Chondrocyte (in vitro differentiated cells): Measurements from ENCODE around the gene PI4K2B. TPM values are rescaled to one million over a fixed set of nuclear protein-coding genes. Genes with fewer than 3 reads are reported as not detected.

Experiments
- DNase-seq: peaks from one replicate; pipeline ENCODE4 v3.0.0; 2021; ENCODE audit warnings: mixed read lengths, low spot score
- H3K27ac Mint-ChIP-seq: one replicate; pipeline ENCODE4 v1.8.0; 2021; ENCODE audit warnings: mild to moderate bottlenecking, moderate library complexity, mixed read lengths; ENCODE audit not compliant: unreplicated experiment
- H3K27me3 Mint-ChIP-seq: 2 replicates; pipeline ENCODE4 v1.8.0; 2021; ENCODE audit warnings: low read depth, mixed read lengths
- H3K36me3 Mint-ChIP-seq: 2 replicates; pipeline ENCODE4 v1.8.0; 2021; ENCODE audit warnings: low read depth, mixed read lengths
- H3K4me1 Mint-ChIP-seq: 2 replicates; pipeline ENCODE4 v1.8.0; 2021; ENCODE audit warnings: low read depth, mild to moderate bottlenecking, mixed read lengths
- H3K4me3 Mint-ChIP-seq: one replicate; pipeline ENCODE4 v1.8.0; 2021; ENCODE audit warnings: mild to moderate bottlenecking, moderate library complexity, mixed read lengths; ENCODE audit not compliant: unreplicated experiment
- H3K9me3 Mint-ChIP-seq: 2 replicates; pipeline ENCODE4 v1.8.0; 2021; ENCODE audit warnings: low read depth, mixed read lengths
- total RNA-seq: library from RNA; stranded (reverse); gene quantifications from 3 replicates; pipeline ENCODE4 v1.2.1, GENCODE V29; 2021
- TF ChIP-seq, protein P1 (sequence below): fragments of 200-600 bp; sonication (generic); IDR thresholded peaks from 2 replicates; pipeline ENCODE4 v1.5.0; 2021; ENCODE audit warnings: antibody characterized with exemption, mild to moderate bottlenecking, moderate library complexity

The PI4K2B gene
- total RNA-seq, 1 donor from 2014 or later: 15.5 TPM

DNA sequence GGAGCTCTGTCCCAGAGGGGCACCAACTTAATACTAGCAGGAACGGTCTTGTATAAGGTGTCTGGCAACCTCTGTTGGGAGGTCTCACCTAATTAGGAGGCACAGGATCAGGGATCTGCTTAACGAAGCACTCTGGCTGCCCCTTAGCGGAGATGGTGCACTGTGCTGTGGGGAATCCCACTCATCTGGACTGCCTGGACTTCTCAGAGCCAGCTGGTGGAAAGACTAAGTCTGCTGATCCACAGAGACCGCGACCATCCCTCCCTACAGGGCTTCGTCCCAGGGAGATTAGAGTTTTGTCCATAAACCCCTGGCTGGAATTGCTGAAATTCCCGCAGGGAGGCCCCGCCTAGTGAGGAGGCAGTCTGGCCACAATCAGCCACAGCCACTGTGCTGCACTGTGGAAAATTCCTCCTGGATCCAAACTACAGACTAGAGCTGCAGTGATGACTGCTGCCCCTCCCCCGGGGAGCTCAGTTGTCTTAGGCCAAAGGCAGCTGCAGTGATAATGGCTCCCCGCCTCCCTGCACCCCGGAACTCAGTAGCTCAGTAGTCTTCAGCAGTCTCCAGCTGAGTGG, 56.7 kb downstream of the PI4K2B start:
- no peak overlapping the region for H3K4me3 Mint-ChIP-seq
- peaks cover 32% of the 10 kb centered on the region for H3K9me3 Mint-ChIP-seq
- DNase-seq: no peak
- H3K36me3 Mint-ChIP-seq: peaks cover 11% of the 10 kb centered on the region
- no peak overlapping the region for H3K27ac Mint-ChIP-seq
- no peaks in the 10 kb centered on the region for H3K27me3 Mint-ChIP-seq
- H3K4me1 Mint-ChIP-seq: no peaks in the 10 kb centered on the region
- TF ChIP-seq, protein P1, sequence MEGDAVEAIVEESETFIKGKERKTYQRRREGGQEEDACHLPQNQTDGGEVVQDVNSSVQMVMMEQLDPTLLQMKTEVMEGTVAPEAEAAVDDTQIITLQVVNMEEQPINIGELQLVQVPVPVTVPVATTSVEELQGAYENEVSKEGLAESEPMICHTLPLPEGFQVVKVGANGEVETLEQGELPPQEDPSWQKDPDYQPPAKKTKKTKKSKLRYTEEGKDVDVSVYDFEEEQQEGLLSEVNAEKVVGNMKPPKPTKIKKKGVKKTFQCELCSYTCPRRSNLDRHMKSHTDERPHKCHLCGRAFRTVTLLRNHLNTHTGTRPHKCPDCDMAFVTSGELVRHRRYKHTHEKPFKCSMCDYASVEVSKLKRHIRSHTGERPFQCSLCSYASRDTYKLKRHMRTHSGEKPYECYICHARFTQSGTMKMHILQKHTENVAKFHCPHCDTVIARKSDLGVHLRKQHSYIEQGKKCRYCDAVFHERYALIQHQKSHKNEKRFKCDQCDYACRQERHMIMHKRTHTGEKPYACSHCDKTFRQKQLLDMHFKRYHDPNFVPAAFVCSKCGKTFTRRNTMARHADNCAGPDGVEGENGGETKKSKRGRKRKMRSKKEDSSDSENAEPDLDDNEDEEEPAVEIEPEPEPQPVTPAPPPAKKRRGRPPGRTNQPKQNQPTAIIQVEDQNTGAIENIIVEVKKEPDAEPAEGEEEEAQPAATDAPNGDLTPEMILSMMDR: no peak

DNA sequence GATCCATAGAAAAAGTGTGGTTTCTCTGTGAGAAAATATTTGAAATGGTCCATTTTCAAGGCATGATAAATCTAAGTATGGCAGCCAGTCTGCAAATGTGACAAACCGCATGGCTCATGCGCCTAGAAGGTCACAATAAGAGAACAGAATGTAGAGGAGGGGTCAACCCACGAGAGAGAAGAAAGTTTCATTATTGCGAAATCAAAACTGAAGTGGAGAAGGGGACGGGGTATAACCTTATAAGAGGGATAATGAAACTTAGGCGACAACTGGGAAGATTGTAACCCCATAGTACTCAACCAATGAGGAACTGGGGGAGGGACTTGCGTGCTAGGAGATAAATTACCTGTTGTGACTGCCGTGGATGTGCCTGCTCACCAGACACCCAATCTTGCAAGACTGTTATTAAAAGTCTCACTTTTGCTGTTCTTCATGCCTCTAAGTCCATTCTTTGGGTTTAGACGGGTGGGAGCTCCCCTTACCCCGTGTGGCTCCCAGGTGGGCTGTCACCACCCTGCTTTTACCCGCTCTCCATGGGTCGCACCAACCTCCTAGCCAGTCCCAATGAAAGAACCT, 57.4 kb downstream of the PI4K2B start:
- TF ChIP-seq, protein P1: no peak
- no peak overlapping the region for H3K4me3 Mint-ChIP-seq
- peaks cover 11% of the 10 kb centered on the region for H3K36me3 Mint-ChIP-seq
- no peaks in the 10 kb centered on the region for H3K4me1 Mint-ChIP-seq
- peaks cover 27% of the 10 kb centered on the region for H3K9me3 Mint-ChIP-seq
- H3K27me3 Mint-ChIP-seq: no peaks in the 10 kb centered on the region
- DNase-seq: no peak
- no peak overlapping the region for H3K27ac Mint-ChIP-seq

DNA sequence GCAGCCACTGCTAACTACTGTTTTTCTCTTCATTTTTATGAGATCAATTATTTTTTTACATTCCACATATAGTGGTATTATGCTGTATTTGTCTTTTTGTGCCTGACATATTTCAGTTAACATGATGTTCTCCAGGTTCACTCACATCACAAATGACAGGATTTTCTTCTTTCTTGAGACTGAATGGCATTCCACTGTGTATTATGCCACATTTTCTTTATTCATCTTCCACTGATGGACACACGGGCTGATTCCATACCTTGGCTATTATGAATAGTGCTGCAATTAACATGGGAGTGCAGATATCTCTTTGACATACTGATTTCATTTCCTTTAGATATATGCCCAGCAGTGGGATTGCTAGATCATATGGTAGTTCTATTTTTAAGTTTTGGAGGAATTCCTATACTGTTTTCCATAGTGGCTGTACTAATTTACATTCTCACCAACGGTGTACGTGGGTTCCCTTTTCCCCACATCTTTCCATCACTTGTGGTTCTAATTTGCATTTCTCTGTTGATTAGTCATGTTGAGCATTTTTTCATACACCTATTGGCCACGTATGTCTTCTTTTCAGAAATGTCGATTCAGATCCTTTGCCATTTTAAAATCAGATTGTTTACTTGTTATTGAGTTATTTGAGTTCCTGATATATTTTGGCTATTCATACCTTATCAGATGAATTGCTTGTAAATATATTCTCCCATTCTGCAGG, 63.9 kb downstream of the PI4K2B start:
- Mint-ChIP-seq H3K4me1 (no peaks in the 10 kb centered on the region), H3K4me3 (no peak overlapping the region), H3K36me3 (no peaks in the 10 kb centered on the region), H3K27me3 (peaks cover 17% of the 10 kb centered on the region), H3K27ac (no peak overlapping the region), H3K9me3 (no peaks in the 10 kb centered on the region)
- TF ChIP-seq, protein P1: no peak
- DNase-seq: no peak

DNA sequence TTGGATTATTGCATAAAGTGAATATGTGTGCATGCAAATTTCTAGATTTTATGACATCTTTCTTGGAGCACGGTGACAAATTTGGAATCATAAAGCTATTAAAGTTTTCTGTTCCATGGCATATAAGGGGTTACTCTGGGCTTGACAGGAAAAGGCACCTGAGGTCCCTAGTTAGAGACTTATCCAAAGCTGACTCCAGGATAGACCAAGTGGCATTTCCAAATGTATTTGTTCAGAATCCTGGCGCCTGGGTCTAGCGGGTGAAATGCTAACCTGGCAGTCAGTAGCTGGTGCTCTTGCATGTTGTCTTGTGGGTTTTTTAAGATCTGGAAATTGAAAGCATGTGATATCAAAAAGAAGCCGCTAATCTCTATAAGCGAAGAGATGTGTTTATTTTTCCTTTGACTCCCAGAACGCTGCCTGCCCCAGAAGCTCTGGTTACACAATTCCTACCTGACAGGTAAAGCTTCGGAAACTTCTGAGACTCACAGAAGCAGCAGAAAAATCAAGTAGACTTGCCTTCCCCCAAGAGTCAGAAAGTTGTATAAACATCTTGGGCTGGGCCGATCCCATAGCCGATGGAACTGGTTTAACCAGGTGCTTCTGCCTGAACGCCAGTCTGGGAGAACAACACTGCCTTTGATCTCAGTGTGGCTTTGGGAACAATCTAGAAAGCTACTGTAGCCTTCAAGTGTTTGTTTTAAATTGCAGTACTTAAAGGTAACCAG, 65.8 kb downstream of the PI4K2B start:
- TF ChIP-seq, protein P1: no peak
- H3K36me3 Mint-ChIP-seq: no peaks in the 10 kb centered on the region
- no peak overlapping the region for H3K4me3 Mint-ChIP-seq
- no peak overlapping the region for H3K27ac Mint-ChIP-seq
- H3K4me1 Mint-ChIP-seq: no peaks in the 10 kb centered on the region
- DNase-seq: no peak
- no peaks in the 10 kb centered on the region for H3K9me3 Mint-ChIP-seq
- H3K27me3 Mint-ChIP-seq: peaks cover 19% of the 10 kb centered on the region

DNA sequence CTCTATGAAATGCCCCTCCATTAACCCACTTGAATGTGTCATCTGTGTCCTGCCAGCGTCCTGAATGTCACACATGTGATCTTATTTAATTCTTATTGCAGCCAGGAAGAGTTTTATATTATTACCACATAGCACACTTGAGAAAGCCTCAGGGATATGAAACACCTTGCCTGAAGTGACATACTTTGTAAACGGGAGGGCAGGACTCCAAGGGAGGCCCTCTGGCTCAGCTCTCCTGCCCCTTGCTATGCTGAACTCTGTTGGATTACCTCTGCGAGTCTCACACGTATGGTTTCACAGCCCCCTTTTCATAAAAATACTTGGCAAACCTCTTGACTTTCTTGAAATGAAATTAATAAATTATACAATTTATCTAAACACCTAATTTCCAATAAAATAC, 67.6 kb downstream of the PI4K2B start:
- no peaks in the 10 kb centered on the region for H3K36me3 Mint-ChIP-seq
- H3K4me1 Mint-ChIP-seq: no peaks in the 10 kb centered on the region
- DNase-seq: no peak
- H3K9me3 Mint-ChIP-seq: no peaks in the 10 kb centered on the region
- TF ChIP-seq, protein P1: no peak
- H3K27ac Mint-ChIP-seq: no peak overlapping the region
- no peak overlapping the region for H3K4me3 Mint-ChIP-seq
- H3K27me3 Mint-ChIP-seq: peaks cover 20% of the 10 kb centered on the region
